C4-2B (cell line): ENCODE measurements around the gene LEFTY1.

Source experiments
- ZFX ChIP-seq: fragments of 450-650 bp; IDR thresholded peaks from 2 replicates; pipeline ENCODE4 v1.6.1; 2017
- TF ChIP-seq, protein P1 (sequence below): fragments of 450-650 bp; conservative IDR thresholded peaks from 2 replicates; pipeline ENCODE4 v1.5.1; 2017; ENCODE audit warnings: mild to moderate bottlenecking

DNA sequence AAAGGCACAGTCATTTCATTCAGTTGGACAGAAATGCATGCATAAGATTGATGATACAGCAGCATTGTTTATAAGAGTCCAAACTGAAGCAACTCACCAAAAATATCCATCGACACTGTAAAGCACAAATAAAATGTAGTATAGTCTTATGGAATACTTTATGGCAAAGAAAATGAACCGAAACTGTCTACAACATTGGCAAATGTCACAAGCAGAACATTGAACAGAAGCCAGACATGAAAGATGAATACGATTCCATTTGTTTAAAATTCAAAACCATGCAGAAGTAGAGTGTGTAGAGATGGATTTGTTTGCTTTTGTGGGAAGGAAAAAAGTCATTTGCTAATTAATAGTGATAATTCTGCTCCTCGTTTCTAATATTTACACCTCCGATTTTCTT lies 7.5 kb upstream of the LEFTY1 start:
- TF ChIP-seq, protein P1, sequence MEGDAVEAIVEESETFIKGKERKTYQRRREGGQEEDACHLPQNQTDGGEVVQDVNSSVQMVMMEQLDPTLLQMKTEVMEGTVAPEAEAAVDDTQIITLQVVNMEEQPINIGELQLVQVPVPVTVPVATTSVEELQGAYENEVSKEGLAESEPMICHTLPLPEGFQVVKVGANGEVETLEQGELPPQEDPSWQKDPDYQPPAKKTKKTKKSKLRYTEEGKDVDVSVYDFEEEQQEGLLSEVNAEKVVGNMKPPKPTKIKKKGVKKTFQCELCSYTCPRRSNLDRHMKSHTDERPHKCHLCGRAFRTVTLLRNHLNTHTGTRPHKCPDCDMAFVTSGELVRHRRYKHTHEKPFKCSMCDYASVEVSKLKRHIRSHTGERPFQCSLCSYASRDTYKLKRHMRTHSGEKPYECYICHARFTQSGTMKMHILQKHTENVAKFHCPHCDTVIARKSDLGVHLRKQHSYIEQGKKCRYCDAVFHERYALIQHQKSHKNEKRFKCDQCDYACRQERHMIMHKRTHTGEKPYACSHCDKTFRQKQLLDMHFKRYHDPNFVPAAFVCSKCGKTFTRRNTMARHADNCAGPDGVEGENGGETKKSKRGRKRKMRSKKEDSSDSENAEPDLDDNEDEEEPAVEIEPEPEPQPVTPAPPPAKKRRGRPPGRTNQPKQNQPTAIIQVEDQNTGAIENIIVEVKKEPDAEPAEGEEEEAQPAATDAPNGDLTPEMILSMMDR = no peak
- no peak for TF ChIP-seq ZFX
